ENCODE measurements around the gene PTPRN2. TPM values are rescaled to one million over a fixed set of nuclear protein-coding genes. Genes with fewer than 3 reads are reported as not detected.
A peak's percentile ranks its signal among the peaks of the same experiment; 100 is the strongest.

PTPRN2 gene
- total RNA-seq, 1 donor from 2014 or later: 15.4 TPM

GRCh38 chr7:157709531-157710251 is 877.9 kb downstream of the PTPRN2 start:
- no peak for TF ChIP-seq CTCF (conservative IDR thresholded peaks at IDR 0.05)
- Mint-ChIP-seq H3K36me3 (no peaks in the 10 kb centered on the region), H3K4me3 (no peak overlapping the region), H3K27ac (no peak overlapping the region), H3K27me3 (peaks cover 50% of the 10 kb centered on the region), H3K9me3 (no peaks in the 10 kb centered on the region), H3K4me1 (ENCODE audit: unreplicated experiment) (no peaks in the 10 kb centered on the region)
- DNase-seq (ENCODE audit: extremely low spot score, unreplicated experiment): peak; percentile 56

GRCh38 chr7:157708919-157709295 is 878.7 kb downstream of the PTPRN2 start:
- Mint-ChIP-seq H3K4me3 (no peak overlapping the region), H3K36me3 (no peaks in the 10 kb centered on the region), H3K4me1 (ENCODE audit: unreplicated experiment) (no peaks in the 10 kb centered on the region), H3K9me3 (no peaks in the 10 kb centered on the region), H3K27me3 (peaks cover 51% of the 10 kb centered on the region), H3K27ac (no peak overlapping the region)
- TF ChIP-seq CTCF (conservative IDR thresholded peaks at IDR 0.05): no peak
- DNase-seq (ENCODE audit: extremely low spot score, unreplicated experiment): peak; percentile 54

GRCh38 chr7:157707983-157708918 is 879.4 kb downstream of the PTPRN2 start:
- H3K27me3 Mint-ChIP-seq: peaks cover 48% of the 10 kb centered on the region
- no peak for TF ChIP-seq CTCF (conservative IDR thresholded peaks at IDR 0.05)
- H3K27ac Mint-ChIP-seq: no peak overlapping the region
- H3K9me3 Mint-ChIP-seq: no peaks in the 10 kb centered on the region
- peak; percentile 43 for DNase-seq (ENCODE audit: extremely low spot score, unreplicated experiment)
- H3K36me3 Mint-ChIP-seq: no peaks in the 10 kb centered on the region
- H3K4me1 Mint-ChIP-seq (ENCODE audit: unreplicated experiment): no peaks in the 10 kb centered on the region
- H3K4me3 Mint-ChIP-seq: no peak overlapping the region

GRCh38 chr7:157704365-157704764 is 883.3 kb downstream of the PTPRN2 start:
- Mint-ChIP-seq H3K9me3 (no peaks in the 10 kb centered on the region), H3K27ac (no peak overlapping the region), H3K36me3 (no peaks in the 10 kb centered on the region), H3K4me3 (no peak overlapping the region), H3K4me1 (ENCODE audit: unreplicated experiment) (no peaks in the 10 kb centered on the region), H3K27me3 (peaks cover 73% of the 10 kb centered on the region)
- no peak for TF ChIP-seq CTCF (conservative IDR thresholded peaks at IDR 0.05)
- peak; percentile 27 for DNase-seq (ENCODE audit: extremely low spot score, unreplicated experiment)

- Mint-ChIP-seq H3K27me3 (peaks cover 72% of the 10 kb centered on the region), H3K36me3 (no peaks in the 10 kb centered on the region), H3K4me1 (ENCODE audit: unreplicated experiment) (no peaks in the 10 kb centered on the region), H3K4me3 (no peak overlapping the region), H3K27ac (no peak overlapping the region), H3K9me3 (no peaks in the 10 kb centered on the region)
- DNase-seq (ENCODE audit: extremely low spot score, unreplicated experiment): peak; percentile 62
- no peak for TF ChIP-seq CTCF (conservative IDR thresholded peaks at IDR 0.05)
Measured at GRCh38 chr7:157703534-157704195, 884.0 kb downstream of the PTPRN2 start.

Data from type B pancreatic cell (in vitro differentiated cells).